DOHH2 (cell line): Measurements from ENCODE around the gene CARD18.

Experiments used
- CTCF ChIP-seq: fragments of 200-600 bp; sonication (generic); IDR thresholded peaks from one replicate; pipeline ENCODE4 v1.5.1; 2014; ENCODE audit warnings: antibody characterized with exemption, mild to moderate bottlenecking, low read depth, low read length; ENCODE audit not compliant: poor library complexity, severe bottlenecking
- EZH2phosphoT487 ChIP-seq: fragments of 200-600 bp; sonication (generic); IDR thresholded peaks from 2 replicates; pipeline ENCODE4 v1.6.1; 2017; ENCODE audit warnings: borderline replicate concordance, mild to moderate bottlenecking, antibody characterized with exemption, low read length, moderate library complexity, mixed read lengths

- TF ChIP-seq CTCF (no peak), EZH2phosphoT487 (no peak)
Observed at GRCh38 chr11:105109855-105110687, 29.5 kb downstream of the CARD18 start.
